WI38 (cell line): ENCODE data around the gene TCF12.

Experiments
- H3K4me3 ChIP-seq: 2 replicates; pipeline ENCODE4 v1.5.1; 2011; ENCODE audit warnings: low read depth, mild to moderate bottlenecking, control low read depth, low read length
- TF ChIP-seq, protein P1 (sequence below): IDR thresholded peaks from 2 replicates; pipeline ENCODE4 v1.5.1; 2012; ENCODE audit warnings: low read depth, mild to moderate bottlenecking, control low read depth, low read length

Gene TCF12

DNA sequence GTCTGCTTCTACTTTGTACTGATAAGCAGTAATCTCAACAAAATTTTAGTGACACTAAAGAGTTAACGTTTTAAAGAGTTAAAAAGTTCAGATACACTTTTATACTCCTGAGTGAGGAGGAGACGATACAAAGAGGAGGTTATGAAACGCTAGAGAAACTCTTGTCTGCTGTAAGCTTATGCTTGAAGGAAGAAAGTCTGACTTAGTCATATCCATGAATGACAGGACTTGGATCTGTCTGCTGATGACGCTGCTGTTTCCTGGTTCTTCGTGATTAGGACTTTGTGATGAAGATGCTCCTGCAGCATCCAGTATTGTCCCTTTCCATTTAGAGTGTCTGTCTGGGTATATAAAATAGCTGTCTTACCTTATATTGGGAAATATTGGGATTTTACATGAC lies 15.8 kb downstream of the TCF12 start:
- TF ChIP-seq, protein P1, sequence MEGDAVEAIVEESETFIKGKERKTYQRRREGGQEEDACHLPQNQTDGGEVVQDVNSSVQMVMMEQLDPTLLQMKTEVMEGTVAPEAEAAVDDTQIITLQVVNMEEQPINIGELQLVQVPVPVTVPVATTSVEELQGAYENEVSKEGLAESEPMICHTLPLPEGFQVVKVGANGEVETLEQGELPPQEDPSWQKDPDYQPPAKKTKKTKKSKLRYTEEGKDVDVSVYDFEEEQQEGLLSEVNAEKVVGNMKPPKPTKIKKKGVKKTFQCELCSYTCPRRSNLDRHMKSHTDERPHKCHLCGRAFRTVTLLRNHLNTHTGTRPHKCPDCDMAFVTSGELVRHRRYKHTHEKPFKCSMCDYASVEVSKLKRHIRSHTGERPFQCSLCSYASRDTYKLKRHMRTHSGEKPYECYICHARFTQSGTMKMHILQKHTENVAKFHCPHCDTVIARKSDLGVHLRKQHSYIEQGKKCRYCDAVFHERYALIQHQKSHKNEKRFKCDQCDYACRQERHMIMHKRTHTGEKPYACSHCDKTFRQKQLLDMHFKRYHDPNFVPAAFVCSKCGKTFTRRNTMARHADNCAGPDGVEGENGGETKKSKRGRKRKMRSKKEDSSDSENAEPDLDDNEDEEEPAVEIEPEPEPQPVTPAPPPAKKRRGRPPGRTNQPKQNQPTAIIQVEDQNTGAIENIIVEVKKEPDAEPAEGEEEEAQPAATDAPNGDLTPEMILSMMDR, result no peak

DNA sequence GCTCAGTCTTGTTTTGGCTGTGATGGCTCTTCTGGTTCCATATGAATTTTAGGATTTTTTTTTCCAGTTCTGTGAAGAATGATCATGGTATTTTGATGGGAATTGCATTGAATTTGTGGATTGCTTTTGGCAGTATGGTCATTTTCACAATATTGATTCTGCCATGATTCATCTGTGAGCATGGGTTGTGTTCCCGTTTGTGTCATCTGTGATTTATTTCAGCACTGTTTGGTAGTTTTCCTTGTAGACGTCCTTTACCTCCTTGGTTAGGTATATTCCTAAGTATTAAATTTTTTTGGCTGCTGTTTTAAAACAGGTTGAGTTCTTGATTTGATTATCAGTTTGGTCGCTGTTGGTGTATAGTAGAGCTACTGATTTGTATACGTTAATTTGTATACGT lies 18.5 kb downstream of the TCF12 start:
- H3K4me3 ChIP-seq, result no peak overlapping the region
- TF ChIP-seq, protein P1, result no peak

More for the DNA sequence above, 15.8 kb downstream of the TCF12 start:
- no peak overlapping the region for H3K4me3 ChIP-seq

DNA sequence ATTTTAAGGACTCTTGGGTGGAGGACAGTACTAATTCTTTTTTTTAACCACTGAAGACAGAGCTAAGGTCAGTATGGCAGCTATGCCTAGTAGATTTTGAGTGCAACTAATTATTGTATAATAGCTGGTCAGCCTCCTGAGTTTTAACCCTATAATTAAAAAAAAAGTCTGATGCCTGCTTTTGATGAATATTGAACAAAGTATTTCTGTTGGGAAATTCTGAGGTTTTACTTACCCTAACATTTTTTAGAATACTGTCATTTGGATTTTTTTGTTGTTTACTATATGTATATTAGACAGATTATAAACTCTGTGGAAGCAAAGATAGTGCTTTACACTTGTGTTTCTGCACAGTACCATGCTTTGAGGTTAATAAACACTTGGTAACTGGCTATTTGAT lies 20.8 kb downstream of the TCF12 start:
- H3K4me3 ChIP-seq, result no peak overlapping the region
- TF ChIP-seq, protein P1, result no peak

DNA sequence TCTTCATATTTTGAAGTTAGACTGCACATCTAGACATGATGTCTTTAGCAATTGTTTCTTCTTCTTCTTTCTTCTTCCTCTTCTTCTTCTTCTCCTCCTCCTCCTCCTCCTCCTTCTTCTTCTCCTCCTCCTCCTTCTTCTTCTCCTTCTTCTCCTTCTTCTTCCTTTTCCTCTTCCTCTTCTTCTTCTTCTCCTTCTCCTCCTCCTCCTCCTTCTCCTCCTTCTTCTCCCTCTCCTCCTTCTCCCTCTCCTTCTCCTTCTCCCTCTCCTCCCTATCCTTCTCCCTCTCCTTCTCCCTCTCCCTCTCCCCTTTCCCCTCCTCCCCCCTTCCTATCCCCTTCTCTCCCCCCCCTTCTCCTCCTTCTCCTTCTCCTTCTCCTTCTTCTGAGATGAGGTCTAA lies 21.9 kb downstream of the TCF12 start:
- H3K4me3 ChIP-seq, result no peak overlapping the region
- TF ChIP-seq, protein P1, result no peak

DNA sequence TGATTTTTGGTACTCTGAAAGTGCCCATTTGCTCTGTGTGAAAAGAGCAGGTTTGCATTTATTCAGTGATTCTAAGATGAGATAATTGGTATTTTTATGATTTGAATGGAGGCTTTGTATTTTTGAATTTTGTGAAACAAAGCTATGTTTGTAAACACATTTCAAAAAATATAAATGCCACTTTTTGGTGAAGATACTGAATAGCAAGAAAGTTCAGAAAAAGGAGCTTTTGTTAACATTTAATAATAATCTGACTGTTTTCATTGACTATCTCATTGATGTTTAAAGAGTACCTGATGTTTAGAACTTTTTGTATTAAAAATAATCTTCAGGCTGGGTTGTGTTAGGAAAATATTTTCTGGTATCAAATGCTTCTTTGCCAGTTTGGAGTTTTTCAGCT lies 23.7 kb downstream of the TCF12 start:
- TF ChIP-seq, protein P1, result no peak
- H3K4me3 ChIP-seq, result no peak overlapping the region

DNA sequence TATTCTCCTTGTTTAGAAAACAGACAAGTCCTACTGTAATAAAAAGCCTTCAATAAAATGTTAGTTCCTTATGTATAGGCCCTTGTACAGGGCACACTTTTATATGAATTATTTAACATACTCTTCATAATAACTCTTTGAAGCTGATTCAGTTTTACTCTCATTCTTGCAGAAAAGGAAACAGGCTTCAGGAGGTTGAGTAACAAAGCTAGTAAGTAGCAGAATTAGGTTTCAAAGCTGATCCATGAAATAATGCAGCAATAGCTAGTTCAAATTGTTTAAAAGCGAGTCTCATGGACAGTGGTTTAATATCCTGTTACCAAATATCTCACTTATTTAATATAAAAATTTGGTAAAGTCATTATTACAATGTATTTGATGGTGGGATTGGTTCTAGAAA lies 25.0 kb downstream of the TCF12 start:
- no peak overlapping the region for H3K4me3 ChIP-seq
- TF ChIP-seq, protein P1, result no peak

DNA sequence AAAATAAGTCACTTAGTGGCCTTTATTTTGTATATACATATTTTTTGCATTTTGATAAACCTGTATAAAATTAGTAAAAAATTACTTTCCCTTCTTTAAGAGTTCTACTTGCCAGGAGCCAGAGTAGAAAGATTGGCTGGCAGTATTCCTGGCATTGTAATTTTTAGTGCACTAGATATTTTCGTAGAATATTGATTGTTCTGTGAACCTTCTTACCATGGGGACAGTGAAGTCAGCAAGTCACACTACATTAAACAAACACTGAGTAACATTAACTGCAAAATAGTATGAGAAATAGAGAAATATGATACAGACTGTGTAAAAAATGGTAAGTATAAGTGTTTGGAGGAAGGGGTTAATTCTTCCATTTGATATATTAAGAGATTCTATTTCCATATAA lies 26.0 kb downstream of the TCF12 start:
- no peak overlapping the region for H3K4me3 ChIP-seq
- TF ChIP-seq, protein P1, result no peak
